ENCODE data around the gene MRTFA. TPM values are rescaled to one million over a fixed set of nuclear protein-coding genes. Genes with fewer than 3 reads are reported as not detected.

The MRTFA gene
- polyA plus RNA-seq, 2 of the 4 experiments (the other 2 are of a cell fraction): 6.8 to 48.3 TPM

- TF ChIP-seq TP53 (CRISPR knock-in tag; IDR thresholded peaks at IDR 0.05) (no peak), KDM5A (IDR thresholded peaks at IDR 0.05) (no peak), RFX5 (IDR thresholded peaks at IDR 0.05) (no peak), HDAC2 (IDR thresholded peaks at IDR 0.05) (no peak)
These were observed 213.2 kb downstream of the MRTFA start (continued) for GRCh38 chr22:40423310-40423688.

GRCh38 chr22:40422558-40423309 is 213.8 kb downstream of the MRTFA start:
- H3K4me2 ChIP-seq: no peak overlapping the region
- WGBS (ENCODE audit: missing lambda C conversion rate): 97% methylated on average over 6 of the region's 9 CpGs
- no peak overlapping the region for H3K4me3 ChIP-seq
- ChIA-PET CTCF (no interaction called here), POLR2A (no interaction called here)
- H3K4me1 ChIP-seq: no peaks in the 10 kb centered on the region
- ATAC-seq (no peak), FAIRE-seq (no peak), DNase-seq (ENCODE audit: low read depth in 1 of 2, low spot score in 1 of 2) (no peak)
- TF ChIP-seq JUNB (IDR thresholded peaks at IDR 0.05) (no peak), TP53 (CRISPR knock-in tag; IDR thresholded peaks at IDR 0.05) (no peak), SMC3 (IDR thresholded peaks at IDR 0.05) (no peak), CBX2 (IDR thresholded peaks at IDR 0.05; ENCODE audit: borderline replicate concordance, low read depth) (no peak), EHMT2 (IDR thresholded peaks at IDR 0.05; ENCODE audit: low read depth) (no peak)
- H3K9me3 ChIP-seq: no peaks in the 10 kb centered on the region
- H3K27ac ChIP-seq: no peak overlapping the region

GRCh38 chr22:40421941-40422340 is 214.6 kb downstream of the MRTFA start:
- H3K4me3 ChIP-seq: no peak overlapping the region
- FAIRE-seq: no peak
- TF ChIP-seq TFCP2L1 (CRISPR knock-in tag; IDR thresholded peaks at IDR 0.05) (no peak), HOXB5 (CRISPR knock-in tag; IDR thresholded peaks at IDR 0.05) (no peak), HEYL (CRISPR knock-in tag; IDR thresholded peaks at IDR 0.05) (no peak)
- no peaks in the 10 kb centered on the region for H3K4me1 ChIP-seq
- H3K27ac ChIP-seq: no peak overlapping the region
- POLR2A ChIA-PET: no interaction called here
- CTCF ChIA-PET: interaction anchor here (0.9 kb wide), 1 partner anchor 15 kb away, joined by 3 read pairs; no protein-coding TSS in a partner anchor
- ATAC-seq: no peak
- DNase-seq (ENCODE audit: low read depth in 1 of 2, low spot score in 1 of 2): no peak
- WGBS (ENCODE audit: missing lambda C conversion rate): 87% methylated on average over 1 of the region's 1 CpG
- H3K4me2 ChIP-seq: no peak overlapping the region
- H3K9me3 ChIP-seq: no peaks in the 10 kb centered on the region

- 96% methylated on average over 3 of the region's 4 CpGs for WGBS (ENCODE audit: missing lambda C conversion rate)
- no peaks in the 10 kb centered on the region for H3K4me1 ChIP-seq
- TF ChIP-seq HES2 (IDR thresholded peaks at IDR 0.05) (no peak), EHMT2 (IDR thresholded peaks at IDR 0.05; ENCODE audit: low read depth) (no peak), TFCP2L1 (CRISPR knock-in tag; IDR thresholded peaks at IDR 0.05) (no peak), USF2 (IDR thresholded peaks at IDR 0.05) (no peak), BHLHE40 (IDR thresholded peaks at IDR 0.05; ENCODE audit: low read depth, low read length) (no peak), HOXA7 (CRISPR knock-in tag; IDR thresholded peaks at IDR 0.05) (no peak), NPAS2 (CRISPR knock-in tag; IDR thresholded peaks at IDR 0.05; ENCODE audit: borderline replicate concordance) (no peak), RARB (CRISPR knock-in tag; IDR thresholded peaks at IDR 0.05) (no peak), GATA3 (IDR thresholded peaks at IDR 0.05; ENCODE audit: borderline replicate concordance) (no peak), ZNF302 (CRISPR knock-in tag; IDR thresholded peaks at IDR 0.05) (no peak), HMGXB4 (CRISPR knock-in tag; IDR thresholded peaks at IDR 0.05; ENCODE audit: borderline replicate concordance) (no peak), PBX3 (IDR thresholded peaks at IDR 0.05) (no peak), POLR2AphosphoS2 (conservative IDR thresholded peaks at IDR 0.05; ENCODE audit: low read length) (no peak), CTCF (IDR thresholded peaks at IDR 0.05) (no peak), RAD21 (conservative IDR thresholded peaks at IDR 0.05 in 1 of 2, IDR thresholded peaks at IDR 0.05 in 1 of 2) (no peak), SREBF2 (IDR thresholded peaks at IDR 0.05) (no peak), JUNB (IDR thresholded peaks at IDR 0.05) (no peak), RNF2 (IDR thresholded peaks at IDR 0.05; ENCODE audit: borderline replicate concordance, low read depth) (no peak), HDAC2 (IDR thresholded peaks at IDR 0.05) (no peak)
- no peak overlapping the region for H3K4me2 ChIP-seq
- ChIA-PET CTCF (interaction anchor here (0.6 to 0.9 kb wide), 2 partner anchors 16 to 1412 kb away, joined by 3 read pairs; partner anchors contain the start of gene SREBF2), POLR2A (no interaction called here)
- H3K4me3 ChIP-seq: no peak overlapping the region
- ATAC-seq (no peak), FAIRE-seq (no peak), DNase-seq (ENCODE audit: low read depth in 1 of 2, low spot score in 1 of 2) (no peak)
- H3K27ac ChIP-seq: no peak overlapping the region
- H3K9me3 ChIP-seq: no peaks in the 10 kb centered on the region
These were observed 215.5 kb downstream of the MRTFA start for GRCh38 chr22:40421082-40421350.

Data from A549 (cell line).